LNCaP clone FGC (cell line): Measurements from ENCODE around the gene C4orf50.

Source experiments
- DNase-seq: peaks from one replicate; pipeline ENCODE4 v3.0.0-alpha.2; 2011; ENCODE audit warnings: low read depth
- H3K4me3 ChIP-seq: 2 replicates; pipeline ENCODE4 v1.5.1; 2011; ENCODE audit warnings: mild to moderate bottlenecking, low read depth, low read length, control low read depth
- CTCF ChIP-seq: IDR thresholded peaks from 2 replicates; pipeline ENCODE4 v1.5.1; 2012; ENCODE audit warnings: mild to moderate bottlenecking; ENCODE audit not compliant: control insufficient read depth, insufficient read depth; ENCODE audit errors: extremely low read depth

Gene C4orf50

GRCh38 chr4:5893004-5893580, 125.1 kb downstream of the C4orf50 start, which contains the start of gene CRMP1:
Gene CRMP1, minus strand, starts transcription at chr4:5893086. Its CDS starts 117 bp downstream, at chr4:5892969.
- no peak for DNase-seq
- no peak within 1 kb of the TSS for H3K4me3 ChIP-seq
- TF ChIP-seq CTCF = no peak

- DNase-seq = no peak
Measured at GRCh38 chr4:5892323-5893003, 125.8 kb downstream of the C4orf50 start.

GRCh38 chr4:5891563-5892322, 126.5 kb downstream of the C4orf50 start:
- H3K4me3 ChIP-seq = no peak overlapping the region
- DNase-seq = no peak
- TF ChIP-seq CTCF = no peak

More at GRCh38 chr4:5892323-5893003, 125.8 kb downstream of the C4orf50 start:
- no peak overlapping the region for H3K4me3 ChIP-seq
- TF ChIP-seq CTCF = no peak

GRCh38 chr4:5890063-5890727, 128.0 kb downstream of the C4orf50 start:
- H3K4me3 ChIP-seq = no peak overlapping the region
- no peak for DNase-seq
- no peak for TF ChIP-seq CTCF

GRCh38 chr4:5889002-5889696, 129.1 kb downstream of the C4orf50 start:
- no peak for TF ChIP-seq CTCF
- no peak for DNase-seq

GRCh38 chr4:5888222-5889001, 129.8 kb downstream of the C4orf50 start:
- H3K4me3 ChIP-seq = no peak overlapping the region
- no peak for DNase-seq

More at GRCh38 chr4:5889002-5889696, 129.1 kb downstream of the C4orf50 start:
- H3K4me3 ChIP-seq = no peak overlapping the region

More at GRCh38 chr4:5888222-5889001, 129.8 kb downstream of the C4orf50 start:
- no peak for TF ChIP-seq CTCF
